Osteoblast (primary cell): ENCODE results near the gene APAF1. TPM values are rescaled to one million over a fixed set of nuclear protein-coding genes. Genes with fewer than 3 reads are reported as not detected.

Source experiments
- DNase-seq: peaks from one replicate; pipeline ENCODE4 v3.0.0; 2011; ENCODE audit warnings: low spot score, mixed read lengths; ENCODE audit not compliant: insufficient read length; ENCODE audit errors: missing footprints
- H2AFZ ChIP-seq: 2 replicates; pipeline ENCODE4 v1.6.0; 2011; ENCODE audit warnings: mild to moderate bottlenecking, low read length
- H3K27ac ChIP-seq: 2 replicates; pipeline ENCODE4 v1.5.1; 2011; ENCODE audit warnings: mild to moderate bottlenecking, low read depth, low read length, moderate library complexity
- H3K27me3 ChIP-seq: 2 replicates; pipeline ENCODE4 v1.6.0; 2012; ENCODE audit warnings: mild to moderate bottlenecking, control low read depth, inconsistent platforms, low read length, moderate library complexity; ENCODE audit not compliant: insufficient read depth
- H3K36me3 ChIP-seq: 2 replicates; pipeline ENCODE4 v1.5.1; 2011; ENCODE audit warnings: mild to moderate bottlenecking, low read length, control low read depth, moderate library complexity; ENCODE audit not compliant: insufficient read depth
- H3K4me1 ChIP-seq: 2 replicates; pipeline ENCODE4 v1.5.1; 2011; ENCODE audit warnings: mild to moderate bottlenecking, low read length, control low read depth, moderate library complexity; ENCODE audit not compliant: insufficient read depth
- H3K4me2 ChIP-seq: 2 replicates; pipeline ENCODE4 v1.6.0; 2011; ENCODE audit warnings: mild to moderate bottlenecking, low read length; ENCODE audit not compliant: insufficient read depth
- H3K4me3 ChIP-seq: fragments of 200-600 bp; sonication (generic); 3 replicates; pipeline ENCODE4 v1.5.1; 2012; ENCODE audit warnings: mild to moderate bottlenecking, low read length, inconsistent platforms; ENCODE audit not compliant: insufficient read depth
- H3K79me2 ChIP-seq: 2 replicates; pipeline ENCODE4 v1.6.0; 2012; ENCODE audit warnings: mild to moderate bottlenecking, low read length, control low read depth, inconsistent platforms; ENCODE audit not compliant: insufficient read depth
- H3K9me3 ChIP-seq: 2 replicates; pipeline ENCODE4 v1.5.1; 2011; ENCODE audit warnings: low read depth, low read length, control low read depth
- H4K20me1 ChIP-seq: 2 replicates; pipeline ENCODE4 v1.6.0; 2012; ENCODE audit warnings: mild to moderate bottlenecking, low read length, control low read depth; ENCODE audit not compliant: insufficient read depth
- total RNA-seq: library from RNA; depleted of rRNA; stranded (reverse); fragments of >200 nt; gene quantifications from 2 replicates; pipeline ENCODE4 v1.2.3, GENCODE V29; 2012
- TF ChIP-seq, protein P1 (sequence below): IDR thresholded peaks from 2 replicates; pipeline ENCODE4 v1.5.1; 2011; ENCODE audit warnings: mild to moderate bottlenecking, low read depth, low read length, moderate library complexity; ENCODE audit errors: extremely low read depth

APAF1 gene
- total RNA-seq, 1 donor, result 15.2 TPM

GRCh38 chr12:98741196-98741555, 96.1 kb downstream of the APAF1 start:
- Histone ChIP-seq H3K9me3 (no peaks in the 10 kb centered on the region), H3K4me1 (peaks cover 3% of the 10 kb centered on the region), H4K20me1 (no peaks in the 10 kb centered on the region), H3K4me3 (no peak overlapping the region), H2AFZ (no peak overlapping the region), H3K27me3 (peaks cover 4% of the 10 kb centered on the region), H3K79me2 (no peaks in the 10 kb centered on the region), H3K4me2 (no peak overlapping the region), H3K36me3 (no peaks in the 10 kb centered on the region), H3K27ac (no peak overlapping the region)
- DNase-seq, result peak; percentile 88
- TF ChIP-seq, protein P1, sequence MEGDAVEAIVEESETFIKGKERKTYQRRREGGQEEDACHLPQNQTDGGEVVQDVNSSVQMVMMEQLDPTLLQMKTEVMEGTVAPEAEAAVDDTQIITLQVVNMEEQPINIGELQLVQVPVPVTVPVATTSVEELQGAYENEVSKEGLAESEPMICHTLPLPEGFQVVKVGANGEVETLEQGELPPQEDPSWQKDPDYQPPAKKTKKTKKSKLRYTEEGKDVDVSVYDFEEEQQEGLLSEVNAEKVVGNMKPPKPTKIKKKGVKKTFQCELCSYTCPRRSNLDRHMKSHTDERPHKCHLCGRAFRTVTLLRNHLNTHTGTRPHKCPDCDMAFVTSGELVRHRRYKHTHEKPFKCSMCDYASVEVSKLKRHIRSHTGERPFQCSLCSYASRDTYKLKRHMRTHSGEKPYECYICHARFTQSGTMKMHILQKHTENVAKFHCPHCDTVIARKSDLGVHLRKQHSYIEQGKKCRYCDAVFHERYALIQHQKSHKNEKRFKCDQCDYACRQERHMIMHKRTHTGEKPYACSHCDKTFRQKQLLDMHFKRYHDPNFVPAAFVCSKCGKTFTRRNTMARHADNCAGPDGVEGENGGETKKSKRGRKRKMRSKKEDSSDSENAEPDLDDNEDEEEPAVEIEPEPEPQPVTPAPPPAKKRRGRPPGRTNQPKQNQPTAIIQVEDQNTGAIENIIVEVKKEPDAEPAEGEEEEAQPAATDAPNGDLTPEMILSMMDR, result no peak

DNA sequence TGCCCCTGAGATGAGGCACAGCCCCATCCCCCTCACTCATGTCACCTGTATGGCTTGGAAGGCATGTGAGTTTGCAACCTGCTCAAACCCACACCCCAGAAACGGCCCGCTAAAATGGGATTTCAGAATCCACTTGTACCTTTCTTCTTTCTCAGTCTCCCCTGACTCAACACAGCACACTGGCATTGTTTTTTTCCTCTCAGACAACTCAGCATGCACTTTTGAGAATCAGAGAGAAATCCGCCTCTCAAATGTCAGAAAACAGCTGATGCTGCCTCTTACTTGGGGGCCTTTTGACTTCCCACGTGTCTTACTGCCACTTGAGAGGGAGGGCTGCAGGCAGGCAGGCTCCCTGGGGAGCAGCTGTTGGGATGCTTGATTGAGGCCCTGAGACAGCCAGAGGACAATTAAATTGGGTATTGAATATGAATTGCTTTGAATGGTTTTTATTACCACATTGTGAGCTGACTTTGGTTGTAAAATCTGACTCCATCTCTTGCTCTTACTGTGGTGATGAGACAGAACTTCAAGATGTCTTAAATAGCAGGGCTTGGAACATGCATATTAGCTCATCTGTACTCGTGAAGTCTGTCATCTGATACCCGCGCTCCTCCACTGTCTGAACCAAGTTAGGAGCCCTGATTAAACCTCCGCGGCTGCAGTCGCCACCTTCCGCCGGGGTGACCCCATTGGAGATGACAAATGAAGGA, 96.6 kb downstream of the APAF1 start:
- TF ChIP-seq, protein P1, result no peak
- no peak overlapping the region for H3K4me2 ChIP-seq

DNA sequence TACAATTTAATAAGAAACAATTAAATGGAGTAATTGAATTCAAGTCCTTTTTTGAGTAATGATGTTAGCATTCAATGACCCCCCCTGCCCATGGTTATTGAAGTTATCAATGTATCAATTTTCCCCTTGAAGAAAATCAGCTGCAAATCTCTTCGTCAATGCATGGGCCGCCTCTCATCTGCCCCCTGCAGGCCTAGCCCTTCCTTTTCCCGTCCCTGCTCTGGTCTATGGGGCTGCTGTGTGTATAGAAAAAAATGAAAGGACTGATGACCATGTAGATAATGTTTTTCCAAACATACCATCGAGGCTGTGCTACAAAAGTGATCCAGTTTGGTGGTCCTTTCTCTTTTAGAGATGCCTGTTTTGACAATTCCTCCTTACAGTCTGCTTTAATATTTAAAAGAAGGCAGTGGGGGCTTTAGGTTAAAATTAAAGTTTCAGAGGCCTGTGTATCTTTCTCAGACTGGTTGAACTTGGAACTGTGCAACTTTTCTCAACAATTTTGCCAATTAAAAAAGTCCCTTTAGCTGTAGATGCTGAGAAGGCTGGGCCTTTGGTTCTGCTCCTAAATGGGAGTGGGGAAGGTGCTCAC, 98.4 kb downstream of the APAF1 start:
- H3K36me3 ChIP-seq, result no peaks in the 10 kb centered on the region
- no peak overlapping the region for H2AFZ ChIP-seq
- no peak overlapping the region for H3K4me3 ChIP-seq
- no peaks in the 10 kb centered on the region for H4K20me1 ChIP-seq
- H3K79me2 ChIP-seq, result no peaks in the 10 kb centered on the region
- peaks cover 3% of the 10 kb centered on the region for H3K4me1 ChIP-seq
- H3K4me2 ChIP-seq, result no peak overlapping the region
- H3K27ac ChIP-seq, result no peak overlapping the region
- peaks cover 11% of the 10 kb centered on the region for H3K27me3 ChIP-seq
- no peak for DNase-seq
- TF ChIP-seq, protein P1, result peak; percentile 62
- H3K9me3 ChIP-seq, result no peaks in the 10 kb centered on the region

More for the DNA sequence above, 96.6 kb downstream of the APAF1 start:
- Histone ChIP-seq H4K20me1 (no peaks in the 10 kb centered on the region), H3K9me3 (no peaks in the 10 kb centered on the region), H3K27me3 (peaks cover 8% of the 10 kb centered on the region), H2AFZ (no peak overlapping the region), H3K27ac (no peak overlapping the region), H3K36me3 (no peaks in the 10 kb centered on the region), H3K4me1 (peaks cover 3% of the 10 kb centered on the region), H3K4me3 (no peak overlapping the region), H3K79me2 (no peaks in the 10 kb centered on the region)
- DNase-seq, result no peak

DNA sequence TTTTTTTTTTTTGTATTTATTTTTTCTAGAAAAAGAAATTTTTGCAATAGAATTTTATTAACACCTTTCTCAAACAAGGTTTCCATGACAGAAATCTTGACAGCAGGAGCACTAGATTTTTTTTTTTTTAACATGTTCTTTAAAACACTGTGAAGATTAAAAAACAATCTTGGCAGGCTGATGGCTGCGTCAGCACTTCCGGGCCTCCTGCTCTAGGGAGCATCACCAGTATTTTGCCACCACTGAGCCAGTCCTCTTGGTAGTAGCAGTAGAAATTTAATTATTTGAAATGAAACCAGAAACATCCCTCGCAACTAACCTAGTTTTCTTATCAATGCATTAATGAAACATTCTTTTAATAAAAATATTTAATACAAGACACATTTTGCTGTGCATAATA, 99.6 kb downstream of the APAF1 start:
- Histone ChIP-seq H3K9me3 (no peaks in the 10 kb centered on the region), H3K4me1 (peaks cover 3% of the 10 kb centered on the region), H2AFZ (no peak overlapping the region), H3K36me3 (no peaks in the 10 kb centered on the region), H4K20me1 (no peaks in the 10 kb centered on the region), H3K4me3 (no peak overlapping the region), H3K79me2 (no peaks in the 10 kb centered on the region), H3K27me3 (peaks cover 11% of the 10 kb centered on the region), H3K27ac (no peak overlapping the region), H3K4me2 (no peak overlapping the region)
- TF ChIP-seq, protein P1, result no peak
- peak; percentile 80 for DNase-seq
